ENCODE measurements around the gene ZC3H14. TPM values are rescaled to one million over a fixed set of nuclear protein-coding genes. Genes with fewer than 3 reads are reported as not detected.

The ZC3H14 gene
- total RNA-seq, 1 donor from 2014 or later: 92.7 TPM

DNA sequence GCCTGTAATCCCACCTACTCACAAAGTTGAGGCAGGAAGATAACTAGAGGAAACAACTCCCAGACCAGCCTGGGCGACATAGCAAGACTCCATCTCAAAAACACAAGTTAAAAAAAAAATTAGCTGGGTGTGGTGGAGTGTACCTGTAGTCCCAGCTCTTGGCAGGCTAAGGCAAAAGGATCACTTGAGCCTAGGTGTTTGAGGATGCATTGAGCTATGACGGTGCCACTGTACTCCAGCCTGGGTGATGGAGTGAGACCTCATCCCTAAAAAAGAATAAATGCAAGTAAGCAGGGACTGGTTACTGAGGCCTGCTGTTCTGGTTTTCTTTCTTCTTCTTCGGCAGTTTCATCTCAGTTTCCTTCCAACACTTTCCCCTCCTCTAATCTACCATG lies 15.5 kb upstream of the ZC3H14 start:
- no peaks in the 10 kb centered on the region for H3K9me3 Mint-ChIP-seq
- peaks cover 3% of the 10 kb centered on the region for H3K36me3 Mint-ChIP-seq (ENCODE audit: low read depth)
- no peak overlapping the region for H3K4me3 Mint-ChIP-seq
- peaks cover 2% of the 10 kb centered on the region for H3K27me3 Mint-ChIP-seq (ENCODE audit: low read depth)
- peaks cover 5% of the 10 kb centered on the region for H3K4me1 Mint-ChIP-seq
- no peak for DNase-seq (ENCODE audit: low read depth, low spot score)
- TF ChIP-seq, protein P1, sequence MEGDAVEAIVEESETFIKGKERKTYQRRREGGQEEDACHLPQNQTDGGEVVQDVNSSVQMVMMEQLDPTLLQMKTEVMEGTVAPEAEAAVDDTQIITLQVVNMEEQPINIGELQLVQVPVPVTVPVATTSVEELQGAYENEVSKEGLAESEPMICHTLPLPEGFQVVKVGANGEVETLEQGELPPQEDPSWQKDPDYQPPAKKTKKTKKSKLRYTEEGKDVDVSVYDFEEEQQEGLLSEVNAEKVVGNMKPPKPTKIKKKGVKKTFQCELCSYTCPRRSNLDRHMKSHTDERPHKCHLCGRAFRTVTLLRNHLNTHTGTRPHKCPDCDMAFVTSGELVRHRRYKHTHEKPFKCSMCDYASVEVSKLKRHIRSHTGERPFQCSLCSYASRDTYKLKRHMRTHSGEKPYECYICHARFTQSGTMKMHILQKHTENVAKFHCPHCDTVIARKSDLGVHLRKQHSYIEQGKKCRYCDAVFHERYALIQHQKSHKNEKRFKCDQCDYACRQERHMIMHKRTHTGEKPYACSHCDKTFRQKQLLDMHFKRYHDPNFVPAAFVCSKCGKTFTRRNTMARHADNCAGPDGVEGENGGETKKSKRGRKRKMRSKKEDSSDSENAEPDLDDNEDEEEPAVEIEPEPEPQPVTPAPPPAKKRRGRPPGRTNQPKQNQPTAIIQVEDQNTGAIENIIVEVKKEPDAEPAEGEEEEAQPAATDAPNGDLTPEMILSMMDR (conservative IDR thresholded peaks at IDR 0.05): no peak
- H3K27ac Mint-ChIP-seq (ENCODE audit: unreplicated experiment): no peak overlapping the region

DNA sequence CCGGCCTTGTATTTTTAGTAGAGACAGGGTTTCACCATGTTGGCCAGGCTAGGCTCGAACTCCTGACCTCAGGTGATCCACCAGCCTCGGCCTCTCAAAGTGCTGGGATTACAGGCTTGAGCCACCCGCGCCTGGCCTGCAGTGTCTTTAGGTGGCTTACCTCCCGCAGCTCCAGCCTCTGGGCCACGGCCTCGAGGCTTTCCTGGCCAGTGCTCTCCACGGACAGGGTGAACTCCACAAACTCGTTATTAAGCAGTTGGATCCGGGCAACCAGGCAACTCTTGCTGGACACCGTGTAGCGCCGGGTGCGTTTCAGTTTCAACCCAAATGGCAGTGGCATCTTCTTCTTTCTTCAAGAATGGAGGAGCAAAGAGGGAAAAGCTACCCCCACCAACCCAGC lies 12.8 kb upstream of the ZC3H14 start:
- H3K4me1 Mint-ChIP-seq: peaks cover 20% of the 10 kb centered on the region

DNA sequence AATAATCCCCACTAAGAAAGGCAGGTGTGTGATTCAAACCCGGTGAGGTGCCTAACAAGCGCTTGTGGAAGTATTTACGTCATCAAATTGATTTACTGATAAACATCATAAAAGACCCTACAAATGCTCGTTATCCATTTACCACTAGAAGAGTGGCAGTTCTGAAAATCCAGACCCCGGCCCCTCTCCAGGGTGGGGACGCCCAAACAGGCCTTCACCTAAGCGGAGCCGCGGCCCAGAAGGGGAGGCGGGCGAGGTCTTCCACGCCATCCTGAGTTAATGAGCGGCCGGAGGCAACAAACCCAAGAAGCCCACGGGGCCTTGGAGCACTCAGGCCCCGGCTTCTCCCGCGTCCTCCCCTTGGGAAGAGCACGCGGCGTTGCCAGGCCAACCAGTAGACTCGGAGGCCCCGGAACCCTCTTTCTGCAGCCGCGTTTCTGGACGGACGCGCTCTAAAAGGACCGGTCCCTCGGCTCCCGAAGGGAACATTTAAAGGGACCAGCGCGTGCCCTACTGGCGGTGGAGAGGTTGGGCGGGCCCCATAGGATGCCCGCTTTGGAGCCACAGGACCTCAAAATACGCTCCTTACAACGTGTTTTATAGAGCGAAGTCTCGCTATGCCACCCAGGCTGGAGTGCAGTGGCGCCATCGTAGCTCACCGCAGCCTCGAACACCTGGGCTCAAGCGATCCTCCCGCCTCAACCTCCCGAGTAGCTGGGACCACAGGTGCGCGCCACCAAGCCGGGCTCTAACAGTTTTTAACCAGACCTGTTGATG lies 11.6 kb upstream of the ZC3H14 start:
- Mint-ChIP-seq H3K4me3 (peak overlapping the region; percentile 93), H3K27ac (ENCODE audit: unreplicated experiment) (no peak overlapping the region), H3K36me3 (ENCODE audit: low read depth) (peaks cover 3% of the 10 kb centered on the region), H3K9me3 (no peaks in the 10 kb centered on the region), H3K27me3 (ENCODE audit: low read depth) (peaks cover 13% of the 10 kb centered on the region), H3K4me1 (peaks cover 27% of the 10 kb centered on the region)
- TF ChIP-seq, protein P1 (conservative IDR thresholded peaks at IDR 0.05): peak; percentile 53
- DNase-seq (ENCODE audit: low read depth, low spot score): peak; percentile 65

More for the DNA sequence above, 12.8 kb upstream of the ZC3H14 start:
- Mint-ChIP-seq H3K4me3 (no peak overlapping the region), H3K27me3 (ENCODE audit: low read depth) (peaks cover 8% of the 10 kb centered on the region), H3K9me3 (no peaks in the 10 kb centered on the region), H3K27ac (ENCODE audit: unreplicated experiment) (no peak overlapping the region), H3K36me3 (ENCODE audit: low read depth) (peaks cover 3% of the 10 kb centered on the region)
- TF ChIP-seq, protein P1 (conservative IDR thresholded peaks at IDR 0.05): no peak
- no peak for DNase-seq (ENCODE audit: low read depth, low spot score)

DNA sequence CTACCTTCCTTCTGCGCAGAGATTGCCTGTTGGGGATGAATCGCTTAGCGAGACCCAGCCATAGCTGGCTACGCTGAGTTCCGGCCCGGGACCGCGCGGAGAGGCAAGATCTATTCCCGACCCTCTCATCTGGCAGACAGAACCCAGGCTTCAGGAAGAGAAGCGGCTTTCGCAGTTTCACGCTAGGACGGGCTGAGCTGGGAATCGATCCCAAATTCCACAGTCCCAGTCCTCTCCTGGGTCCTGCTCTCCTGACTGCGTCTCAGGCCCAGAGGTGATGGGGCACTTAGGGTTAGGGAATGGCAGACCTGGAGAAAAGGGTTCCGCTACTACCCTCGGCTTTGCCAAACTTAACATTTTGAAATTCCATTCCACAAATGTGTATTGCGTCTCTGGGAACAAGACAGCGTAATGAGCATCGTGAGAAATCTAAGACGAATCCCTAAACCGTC lies 10.8 kb upstream of the ZC3H14 start:
- peak overlapping the region; percentile 53 for H3K27ac Mint-ChIP-seq (ENCODE audit: unreplicated experiment)
- peaks cover 3% of the 10 kb centered on the region for H3K36me3 Mint-ChIP-seq (ENCODE audit: low read depth)
- DNase-seq (ENCODE audit: low read depth, low spot score): no peak

DNA sequence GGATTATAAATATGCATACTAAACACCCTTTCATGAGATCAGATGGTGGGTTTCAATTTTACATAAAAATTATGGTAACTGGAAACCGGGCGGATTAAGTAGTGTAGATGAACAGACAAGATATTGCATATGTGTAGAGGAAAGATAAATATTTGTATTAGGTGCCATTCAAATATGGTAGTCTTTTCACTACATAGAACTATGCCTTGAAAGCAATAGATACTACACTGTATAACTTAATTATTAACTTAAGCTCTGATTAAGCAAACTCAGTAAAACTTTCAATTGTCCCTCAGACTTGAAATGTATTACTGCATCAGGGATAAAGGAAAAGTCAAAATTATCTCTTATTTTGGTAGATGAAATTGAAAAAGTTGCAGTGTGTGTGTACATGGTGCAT lies 10.0 kb upstream of the ZC3H14 start:
- Mint-ChIP-seq H3K4me1 (peaks cover 28% of the 10 kb centered on the region), H3K36me3 (ENCODE audit: low read depth) (peaks cover 3% of the 10 kb centered on the region), H3K9me3 (no peaks in the 10 kb centered on the region), H3K27ac (ENCODE audit: unreplicated experiment) (no peak overlapping the region), H3K4me3 (peak overlapping the region; percentile 93), H3K27me3 (ENCODE audit: low read depth) (peaks cover 15% of the 10 kb centered on the region)
- TF ChIP-seq, protein P1 (conservative IDR thresholded peaks at IDR 0.05): no peak
- DNase-seq (ENCODE audit: low read depth, low spot score): no peak

More for the DNA sequence above, 10.8 kb upstream of the ZC3H14 start:
- TF ChIP-seq, protein P1 (conservative IDR thresholded peaks at IDR 0.05): no peak
- no peaks in the 10 kb centered on the region for H3K9me3 Mint-ChIP-seq
- peaks cover 28% of the 10 kb centered on the region for H3K4me1 Mint-ChIP-seq
- peak overlapping the region; percentile 93 for H3K4me3 Mint-ChIP-seq
- H3K27me3 Mint-ChIP-seq (ENCODE audit: low read depth): peaks cover 15% of the 10 kb centered on the region
